Endothelial cell of umbilical vein (primary cell): Measurements from ENCODE around the gene QDPR. TPM values are rescaled to one million over a fixed set of nuclear protein-coding genes. Genes with fewer than 3 reads are reported as not detected.

Experiments
- BruUV-seq: library from RNA; stranded (reverse); fragments of 400-500 nt; replicated peaks from 2 replicates; lab custom pipeline; 2021; lab: Mats Ljungman, UMichigan
- CTCF ChIA-PET: fragments of 300-600, 350-600 bp; sonication (Branson Sonifier 250); formaldehyde crosslinking; loops from one replicate; lab custom pipeline; 2021; ENCODE audit warnings: antibody characterized with exemption, inconsistent platforms; lab: Charles Lee
- POLR2A ChIA-PET: fragments of 300-600, 350-600 bp; sonication (Branson Sonifier 250); formaldehyde crosslinking; loops from one replicate; lab custom pipeline; 2021; ENCODE audit warnings: antibody characterized with exemption, inconsistent platforms; lab: Charles Lee
- DNase-seq: peaks from one replicate; pipeline ENCODE4 v3.0.0-alpha.2; 2011; ENCODE audit warnings: low read depth, low spot score
- FAIRE-seq: peaks from 2 replicates; lab custom pipeline; 2011; peaks lifted over from hg19 to GRCh38; lab: Jason Lieb, UNC
- H2AFZ ChIP-seq: 2 replicates; pipeline ENCODE4 v1.6.0; 2012; ENCODE audit warnings: low read depth, low read length, control low read depth, inconsistent platforms
- H3K27ac ChIP-seq: 2 replicates; pipeline ENCODE4 v1.5.1; 2011; ENCODE audit warnings: low read depth, mild to moderate bottlenecking, control low read depth, low read length, moderate library complexity; ENCODE audit not compliant: insufficient read depth
- H3K27me3 ChIP-seq, 2 experiments: 2 replicates each; pipeline versions ENCODE4 v1.6.0 to v1.6.1; 2011; ENCODE audit warnings: low read length in 2 of 2, mixed read lengths in 1 of 2; ENCODE audit not compliant: control insufficient read depth in 2 of 2, insufficient read depth in 2 of 2
- H3K36me3 ChIP-seq, 2 experiments: 2 replicates in 1 of 2; 3 replicates in 1 of 2; pipeline ENCODE4 v1.5.1; 2011; ENCODE audit warnings: low read length in 2 of 2, mild to moderate bottlenecking in 1 of 2, moderate library complexity in 1 of 2; ENCODE audit not compliant: control insufficient read depth in 2 of 2, insufficient read depth in 2 of 2; ENCODE audit errors: extremely low read depth in 1 of 2
- H3K4me1 ChIP-seq: 3 replicates; pipeline ENCODE4 v1.5.1; 2011; ENCODE audit warnings: mild to moderate bottlenecking, low read length; ENCODE audit not compliant: control insufficient read depth, insufficient read depth; ENCODE audit errors: extremely low read depth
- H3K4me2 ChIP-seq: 2 replicates; pipeline ENCODE4 v1.6.1; 2011; ENCODE audit warnings: low read length, control low read depth, mixed read lengths; ENCODE audit not compliant: insufficient read depth
- H3K4me3 ChIP-seq, 3 experiments: fragments of 200-600 bp in 1 of 3; sonication (generic), shearing (Covaris generic) in 1 of 3; replicated peaks in 1 of 3; 2 replicates each; pipeline ENCODE4 v1.5.1; 2011 to 2016; ENCODE audit warnings: control low read depth in 3 of 3, low read length in 3 of 3, mild to moderate bottlenecking in 2 of 3, inconsistent platforms in 1 of 3, low read depth in 1 of 3, moderate library complexity in 1 of 3; ENCODE audit not compliant: insufficient read depth in 1 of 3
- H3K79me2 ChIP-seq: 2 replicates; pipeline ENCODE4 v1.6.0; 2012; ENCODE audit warnings: low read length, inconsistent platforms; ENCODE audit not compliant: control insufficient read depth, insufficient read depth
- H3K9ac ChIP-seq: replicated peaks from 2 replicates; pipeline ENCODE3; 2011; ENCODE audit warnings: low read length, control low read depth; ENCODE audit not compliant: insufficient read depth; ENCODE audit errors: extremely low read depth
- H3K9me1 ChIP-seq: replicated peaks from 3 replicates; pipeline ENCODE4 v1.6.0; 2011; ENCODE audit warnings: mild to moderate bottlenecking, low read length; ENCODE audit not compliant: control insufficient read depth, insufficient read depth; ENCODE audit errors: extremely low read depth
- H3K9me3 ChIP-seq: replicated peaks from 2 replicates; pipeline ENCODE4 v1.5.1; 2012; ENCODE audit warnings: low read length, inconsistent platforms; ENCODE audit not compliant: control insufficient read depth, insufficient read depth
- H4K20me1 ChIP-seq: replicated peaks from 2 replicates; pipeline ENCODE3; 2011; ENCODE audit warnings: mild to moderate bottlenecking, low read length; ENCODE audit not compliant: control insufficient read depth, insufficient read depth; ENCODE audit errors: extremely low read depth
- FOS ChIP-seq: IDR thresholded peaks from 2 replicates; pipeline ENCODE4 v1.6.1; 2011; ENCODE audit warnings: mild to moderate bottlenecking, low read length, moderate library complexity, borderline replicate concordance; ENCODE audit not compliant: insufficient read depth
- GATA2 ChIP-seq: IDR thresholded peaks from 2 replicates; pipeline ENCODE4 v1.7.0; 2011; ENCODE audit warnings: low read depth, mild to moderate bottlenecking, moderate library complexity, mixed read lengths, low read length; ENCODE audit not compliant: insufficient read length, insufficient read depth
- POLR2A ChIP-seq: IDR thresholded peaks from 2 replicates; pipeline ENCODE4 v1.6.1; 2012; ENCODE audit warnings: low read depth, mild to moderate bottlenecking, control low read depth, low read length
- POLR2AphosphoS5 ChIP-seq: IDR thresholded peaks from 2 replicates; pipeline ENCODE4 v1.6.1; 2012; ENCODE audit warnings: low read depth, mild to moderate bottlenecking, control low read depth, low read length, moderate library complexity; ENCODE audit not compliant: insufficient read depth
- dilution Hi-C: fragments of 300-500 bp; cut with MboI; formaldehyde crosslinking; loops from one replicate; pipeline ENCODE4 v1.15.0; 2019; ENCODE audit warnings: low sequenced_read_pairs; ENCODE audit not compliant: extremely low pct_ligation_motif_present
- intact Hi-C: fragments of 100-400 bp; cut with micrococcal nuclease; formaldehyde crosslinking; loops from one replicate; pipeline ENCODE4 v1.10.0; 2022
- polyA plus RNA-seq, 4 experiments: library from polyadenylated mRNA; depleted of rRNA in 3 of 4; stranded (reverse) in 3 of 4; unstranded in 1 of 4; fragments of >200 nt; gene quantifications; 2 replicates each; pipeline versions ENCODE4 v1.2.1 to v1.2.3, GENCODE V29; 2011 to 2012; ENCODE audit warnings: missing spikeins in 1 of 4
- total RNA-seq: library from RNA; stranded (reverse); gene quantifications from 2 replicates; pipeline ENCODE4 v1.2.3, GENCODE V29; 2021
- TF ChIP-seq, protein P1 (sequence below), 2 donors: IDR thresholded peaks; 1 replicate in 1 of 2; 2 replicates in 1 of 2; pipeline ENCODE4 v1.5.1; 2011; ENCODE audit warnings: low read length in 2 of 2, mild to moderate bottlenecking in 2 of 2, moderate library complexity in 2 of 2, control low read depth in 1 of 2, inconsistent platforms in 1 of 2, low read depth in 1 of 2; ENCODE audit not compliant: insufficient read depth in 1 of 2; ENCODE audit errors: extremely low read depth in 1 of 2

QDPR gene
- total and polyA plus RNA-seq, 2 donors (not counting 3 experiments of a cell fraction or from before 2014, with no cell fraction given) = 20.5 to 20.9 TPM

DNA sequence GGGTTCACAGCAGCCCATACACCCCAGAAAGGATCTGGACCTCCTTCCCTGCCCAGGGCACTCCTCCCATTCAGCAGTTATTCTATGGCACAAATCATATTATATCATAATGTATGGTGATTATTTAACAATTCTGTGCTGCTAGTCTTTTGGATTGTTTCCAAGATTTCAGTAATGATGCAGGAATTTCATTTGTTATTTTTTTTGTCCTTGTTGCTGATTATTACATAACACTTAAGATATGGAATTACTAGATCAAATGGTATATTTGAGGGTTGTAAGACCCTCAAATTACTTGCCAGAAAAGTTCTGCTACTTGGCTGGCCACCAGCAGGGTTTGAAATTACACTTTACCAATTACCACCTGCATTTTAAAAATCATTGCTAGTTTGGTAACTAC, 36.4 kb downstream of the QDPR start:
- FAIRE-seq (no peak), DNase-seq (peak; percentile 31)
- ChIA-PET CTCF (no interaction called here), POLR2A (no interaction called here)
- Histone ChIP-seq H2AFZ (no peak overlapping the region), H4K20me1 (no peaks in the 10 kb centered on the region), H3K9ac (no peak overlapping the region), H3K9me1 (no peaks in the 10 kb centered on the region), H3K27ac (no peak overlapping the region), H3K36me3 (no peaks in the 10 kb centered on the region), H3K4me1 (peaks cover 5% of the 10 kb centered on the region), H3K4me2 (no peak overlapping the region), H3K4me3 (no peak overlapping the region), H3K79me2 (no peaks in the 10 kb centered on the region), H3K27me3 (no peaks in the 10 kb centered on the region), H3K9me3 (no peaks in the 10 kb centered on the region)
- TF ChIP-seq, protein P1, sequence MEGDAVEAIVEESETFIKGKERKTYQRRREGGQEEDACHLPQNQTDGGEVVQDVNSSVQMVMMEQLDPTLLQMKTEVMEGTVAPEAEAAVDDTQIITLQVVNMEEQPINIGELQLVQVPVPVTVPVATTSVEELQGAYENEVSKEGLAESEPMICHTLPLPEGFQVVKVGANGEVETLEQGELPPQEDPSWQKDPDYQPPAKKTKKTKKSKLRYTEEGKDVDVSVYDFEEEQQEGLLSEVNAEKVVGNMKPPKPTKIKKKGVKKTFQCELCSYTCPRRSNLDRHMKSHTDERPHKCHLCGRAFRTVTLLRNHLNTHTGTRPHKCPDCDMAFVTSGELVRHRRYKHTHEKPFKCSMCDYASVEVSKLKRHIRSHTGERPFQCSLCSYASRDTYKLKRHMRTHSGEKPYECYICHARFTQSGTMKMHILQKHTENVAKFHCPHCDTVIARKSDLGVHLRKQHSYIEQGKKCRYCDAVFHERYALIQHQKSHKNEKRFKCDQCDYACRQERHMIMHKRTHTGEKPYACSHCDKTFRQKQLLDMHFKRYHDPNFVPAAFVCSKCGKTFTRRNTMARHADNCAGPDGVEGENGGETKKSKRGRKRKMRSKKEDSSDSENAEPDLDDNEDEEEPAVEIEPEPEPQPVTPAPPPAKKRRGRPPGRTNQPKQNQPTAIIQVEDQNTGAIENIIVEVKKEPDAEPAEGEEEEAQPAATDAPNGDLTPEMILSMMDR (IDR thresholded peaks at IDR 0.05; ENCODE audit: extremely low read depth in 1 of 2, insufficient read depth in 1 of 2, low read depth in 1 of 2, low read length in 2 of 2) = no peak
- no peak for TF ChIP-seq GATA2
- TF ChIP-seq FOS = no peak
- TF ChIP-seq POLR2A = no peak
- no peak for TF ChIP-seq POLR2AphosphoS5
- intact Hi-C loops = no loop called here
- dilution Hi-C loops = no loop called here
- BruUV-seq = no TSS peak
